Measurements from ENCODE around the gene CLTA.
A peak's percentile ranks its signal among the peaks of the same experiment; 100 is the strongest.
"Not testable (repeated sequence)": the region's sequence is repeated elsewhere in the genome, so short reads cannot be mapped to it uniquely, and the experiment has no call there.

The CLTA gene

DNA sequence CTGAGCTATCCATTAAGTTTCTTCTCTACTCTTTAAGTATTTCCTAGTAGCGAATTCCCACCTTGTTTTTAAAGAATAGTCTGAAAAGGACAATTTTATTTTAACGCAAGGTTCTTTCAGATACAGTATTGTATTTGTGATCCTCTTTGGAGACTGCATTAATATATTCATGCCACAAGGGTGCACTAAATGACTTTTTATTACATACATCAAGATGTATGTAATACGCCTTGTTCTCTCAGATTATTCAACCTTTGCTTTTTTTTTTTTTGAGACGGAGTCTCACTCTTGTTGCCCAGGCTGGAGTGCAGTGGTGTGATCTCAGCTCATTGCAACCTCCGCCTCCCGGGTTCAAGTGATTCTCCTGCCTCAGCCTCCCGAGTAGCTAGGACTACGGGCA lies 57.3 kb downstream of the CLTA start:
- not testable (repeated sequence) for DNase-seq

DNA sequence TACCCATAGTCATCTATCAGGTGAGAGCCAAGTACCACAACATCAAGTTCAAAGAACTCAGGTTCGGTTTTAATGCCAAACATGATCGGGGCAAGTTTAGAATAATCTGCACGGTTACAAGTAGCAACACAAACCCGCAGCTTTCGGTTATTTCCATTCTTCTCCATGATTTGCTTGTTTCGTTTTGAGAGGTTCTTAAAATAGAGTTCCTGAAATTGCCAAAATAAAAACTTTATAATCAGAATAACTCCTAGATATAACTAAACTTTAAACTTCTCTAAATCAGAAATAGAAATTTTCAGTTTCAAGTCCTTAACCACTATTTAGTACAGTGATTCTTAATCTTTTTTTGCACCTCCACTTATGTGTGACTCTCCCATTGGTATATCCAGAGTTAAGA lies 58.5 kb downstream of the CLTA start:
- DNase-seq = no peak

- no peak for DNase-seq
Measured at GRCh38 chr9:36250079-36250478, 59.4 kb downstream of the CLTA start.

DNA sequence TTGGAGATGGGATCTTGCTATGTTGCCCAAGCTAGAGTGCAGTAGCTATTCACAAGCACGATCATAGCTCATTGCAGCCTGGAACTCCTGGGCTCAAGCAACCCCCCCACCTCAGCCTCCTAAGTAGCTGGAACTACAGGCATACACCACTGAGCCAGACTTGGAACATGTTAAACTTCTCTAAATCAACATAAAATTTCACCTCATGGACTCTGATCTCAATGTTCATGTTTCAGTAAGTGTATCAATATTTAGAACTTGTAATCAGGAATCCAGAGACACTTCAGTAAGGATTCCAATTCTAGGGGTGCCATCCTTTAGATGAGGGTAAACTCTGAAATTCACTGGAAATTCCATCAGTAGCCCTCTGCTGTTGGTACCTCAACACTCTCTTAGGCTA lies 60.7 kb downstream of the CLTA start:
- no peak for DNase-seq

DNA sequence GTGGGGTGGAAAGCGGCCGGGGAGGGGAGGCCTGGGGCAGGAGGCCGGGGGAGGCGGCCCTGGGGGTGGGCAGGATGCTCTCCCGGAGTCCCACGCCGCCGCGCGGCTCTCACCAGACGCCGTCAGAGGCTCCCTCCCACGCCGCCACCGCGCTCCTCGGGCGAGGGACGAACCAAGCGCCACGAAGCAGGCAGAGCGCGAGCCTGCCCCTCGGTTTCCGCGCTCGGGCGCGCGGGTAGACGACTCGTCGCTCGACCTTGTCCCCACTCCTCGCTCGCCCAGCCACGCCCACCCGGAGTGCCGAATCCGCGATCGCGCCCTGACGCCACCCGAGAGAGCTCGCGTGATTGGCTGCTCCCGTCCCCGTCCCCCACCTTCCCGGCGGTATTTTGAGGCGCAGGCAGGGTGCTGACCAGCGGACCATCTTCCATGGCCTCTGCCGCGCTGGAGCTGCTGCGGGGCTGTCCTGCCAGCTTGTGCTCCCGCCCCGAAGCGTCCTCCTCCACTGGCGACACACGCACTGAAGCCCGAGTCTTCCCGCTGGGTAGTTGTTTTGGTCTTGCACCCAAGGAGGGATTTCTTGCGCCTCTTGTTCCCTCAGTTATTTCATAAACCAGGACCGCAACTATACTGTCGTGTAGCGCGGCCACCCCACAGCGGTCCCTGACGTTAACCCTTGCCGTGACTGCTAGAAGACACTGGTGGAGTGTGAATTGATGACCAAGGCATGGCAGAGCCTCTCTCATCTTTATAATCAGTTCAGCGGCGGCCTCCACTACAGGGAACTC lies 67.7 kb downstream of the CLTA start, which contains the start of gene GNE:
Gene GNE (minus strand): TSS at position 241 of the 788 bp plus-strand sequence. CDS start 9,093 bp downstream, outside the sequence.
- peak; percentile 97 to 98 for DNase-seq

GRCh38 chr9:36258996-36259533 lies 68.3 kb downstream of the CLTA start:
- DNase-seq = no peak

Data from stimulated activated CD4-positive, alpha-beta T cell treated with anti-CD3 and anti-CD28 coated beads, Interleukin-4, amount 100 ng/mL, for 4 hours (primary cell).